ENCODE measurements around the gene ALDH3B1.
A peak's percentile ranks its signal among the peaks of the same experiment; 100 is the strongest.

ALDH3B1 gene

DNA sequence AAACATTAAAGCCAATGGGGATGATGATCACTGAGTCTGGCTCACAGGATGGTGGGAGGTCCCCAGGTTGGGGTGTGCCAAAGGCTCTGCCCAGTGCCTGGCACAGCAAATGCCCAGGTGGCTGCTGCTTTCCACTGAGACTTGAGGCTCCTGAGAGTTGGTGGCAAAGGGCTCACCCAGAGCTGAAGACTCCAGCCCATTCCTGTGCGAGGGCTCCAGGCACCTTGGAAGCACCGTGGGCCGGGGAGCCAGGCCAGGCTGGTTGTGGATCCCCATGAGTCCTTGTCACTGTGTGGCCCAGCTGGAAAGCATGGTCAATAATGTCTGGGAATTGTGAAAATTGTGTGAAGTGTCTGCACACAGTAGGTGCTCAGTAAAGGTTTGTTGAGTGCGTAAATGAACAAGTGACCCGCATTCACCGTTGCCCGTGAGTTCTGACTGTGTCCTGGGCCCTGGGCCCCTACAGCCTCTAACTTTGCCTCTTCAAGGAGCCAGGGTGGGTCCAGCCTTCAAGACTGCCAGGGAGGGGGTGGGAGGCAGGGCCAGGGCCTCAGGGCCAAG lies 3.4 kb upstream of the ALDH3B1 start:
- no peak overlapping the region for H3K27ac ChIP-seq
- TF ChIP-seq, protein P1, sequence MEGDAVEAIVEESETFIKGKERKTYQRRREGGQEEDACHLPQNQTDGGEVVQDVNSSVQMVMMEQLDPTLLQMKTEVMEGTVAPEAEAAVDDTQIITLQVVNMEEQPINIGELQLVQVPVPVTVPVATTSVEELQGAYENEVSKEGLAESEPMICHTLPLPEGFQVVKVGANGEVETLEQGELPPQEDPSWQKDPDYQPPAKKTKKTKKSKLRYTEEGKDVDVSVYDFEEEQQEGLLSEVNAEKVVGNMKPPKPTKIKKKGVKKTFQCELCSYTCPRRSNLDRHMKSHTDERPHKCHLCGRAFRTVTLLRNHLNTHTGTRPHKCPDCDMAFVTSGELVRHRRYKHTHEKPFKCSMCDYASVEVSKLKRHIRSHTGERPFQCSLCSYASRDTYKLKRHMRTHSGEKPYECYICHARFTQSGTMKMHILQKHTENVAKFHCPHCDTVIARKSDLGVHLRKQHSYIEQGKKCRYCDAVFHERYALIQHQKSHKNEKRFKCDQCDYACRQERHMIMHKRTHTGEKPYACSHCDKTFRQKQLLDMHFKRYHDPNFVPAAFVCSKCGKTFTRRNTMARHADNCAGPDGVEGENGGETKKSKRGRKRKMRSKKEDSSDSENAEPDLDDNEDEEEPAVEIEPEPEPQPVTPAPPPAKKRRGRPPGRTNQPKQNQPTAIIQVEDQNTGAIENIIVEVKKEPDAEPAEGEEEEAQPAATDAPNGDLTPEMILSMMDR (conservative IDR thresholded peaks at IDR 0.05), result no peak

DNA sequence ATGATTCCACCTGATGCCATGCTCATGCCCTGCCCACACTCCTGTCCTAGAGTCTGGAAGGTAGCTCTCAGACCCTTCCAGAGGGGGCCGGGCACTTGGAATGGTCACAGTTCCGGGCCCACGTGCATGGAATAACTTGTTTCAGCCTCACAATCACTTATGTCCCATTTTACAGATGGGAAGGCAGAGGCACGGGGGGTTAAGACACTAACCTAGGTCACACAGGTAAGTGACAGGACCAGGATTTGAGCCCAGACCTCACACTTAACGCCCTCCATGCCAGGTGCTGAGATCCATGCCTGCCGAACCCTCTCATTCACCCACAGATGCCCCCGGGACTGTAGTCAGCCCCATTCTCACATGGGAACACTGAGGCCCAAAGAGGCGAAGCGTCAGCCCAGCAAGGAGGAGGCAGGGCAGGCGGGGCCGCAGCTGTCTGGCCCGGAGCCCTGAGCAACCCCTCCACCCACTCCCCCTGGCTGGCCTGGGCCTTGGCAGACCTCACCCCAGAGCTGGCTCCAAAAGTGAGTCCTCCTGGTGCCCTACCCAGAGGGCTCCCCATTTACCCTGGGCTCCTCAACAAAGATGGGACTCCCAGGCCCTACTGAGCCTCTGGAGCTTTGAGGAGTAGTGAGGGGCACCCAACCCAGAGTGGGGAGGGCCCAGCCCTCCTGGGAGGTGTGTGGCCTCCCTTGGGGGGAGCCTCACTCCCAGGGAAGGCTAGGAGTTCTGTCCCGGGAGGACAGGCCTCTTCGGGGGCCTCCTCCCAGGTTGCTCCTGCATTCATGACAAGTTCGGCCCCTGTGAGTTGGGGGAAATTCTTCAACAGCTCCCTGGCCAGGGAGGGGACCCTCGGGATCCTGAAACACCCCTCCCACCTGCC lies 2.4 kb upstream of the ALDH3B1 start:
- TF ChIP-seq, protein P1 (conservative IDR thresholded peaks at IDR 0.05), result no peak
- peak overlapping the region; percentile 35; the same call in 1 of the 2 replicates for H3K27ac ChIP-seq

DNA sequence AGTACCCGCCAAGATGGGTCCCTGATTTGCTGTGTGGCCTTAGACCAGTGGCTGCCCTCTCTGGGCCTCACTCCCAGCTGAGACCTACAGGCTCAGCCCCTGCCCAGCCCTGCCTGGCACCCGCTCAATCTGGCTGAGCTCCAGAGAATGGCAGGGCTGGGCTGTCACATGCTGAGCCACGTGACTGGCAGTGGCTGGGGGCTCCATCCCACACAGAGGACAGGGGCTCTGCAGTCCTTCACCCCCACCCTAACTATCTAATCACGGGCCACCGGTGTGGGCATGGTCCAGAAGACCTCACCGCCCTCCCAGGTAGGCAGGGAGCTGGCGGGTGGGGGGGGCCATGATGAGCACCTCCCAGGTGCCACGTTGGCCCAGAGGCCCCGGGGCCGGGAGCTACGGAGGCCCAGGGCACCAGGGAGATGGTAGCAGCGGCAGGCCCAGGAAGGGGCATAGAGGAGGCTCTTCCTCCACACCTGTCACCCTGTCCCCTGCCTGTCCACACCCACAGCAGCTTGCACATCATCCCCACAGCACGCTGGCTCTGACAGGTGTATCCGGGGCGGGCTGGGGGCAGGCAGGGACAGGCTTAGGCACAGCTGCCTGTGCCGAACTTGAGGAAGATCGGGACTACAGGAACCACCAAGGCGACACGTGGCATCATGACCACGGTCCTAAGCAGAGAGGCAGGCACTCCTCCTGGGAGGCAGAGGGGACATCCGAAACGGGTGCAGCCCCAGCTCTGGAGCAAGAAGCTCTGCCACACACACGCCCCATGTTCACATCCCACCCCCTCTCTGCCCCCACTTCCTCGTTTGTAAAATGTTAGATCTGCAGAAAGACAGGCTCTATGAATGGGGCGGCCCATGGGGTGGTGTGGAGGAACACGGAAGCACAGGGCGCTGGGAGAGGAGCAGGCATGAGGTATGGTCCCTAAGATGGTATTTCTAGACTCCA lies 1.5 kb upstream of the ALDH3B1 start:
- TF ChIP-seq, protein P1 (conservative IDR thresholded peaks at IDR 0.05), result no peak
- H3K27ac ChIP-seq, result peak overlapping the region; percentile 35; the same call in 1 of the 2 replicates

DNA sequence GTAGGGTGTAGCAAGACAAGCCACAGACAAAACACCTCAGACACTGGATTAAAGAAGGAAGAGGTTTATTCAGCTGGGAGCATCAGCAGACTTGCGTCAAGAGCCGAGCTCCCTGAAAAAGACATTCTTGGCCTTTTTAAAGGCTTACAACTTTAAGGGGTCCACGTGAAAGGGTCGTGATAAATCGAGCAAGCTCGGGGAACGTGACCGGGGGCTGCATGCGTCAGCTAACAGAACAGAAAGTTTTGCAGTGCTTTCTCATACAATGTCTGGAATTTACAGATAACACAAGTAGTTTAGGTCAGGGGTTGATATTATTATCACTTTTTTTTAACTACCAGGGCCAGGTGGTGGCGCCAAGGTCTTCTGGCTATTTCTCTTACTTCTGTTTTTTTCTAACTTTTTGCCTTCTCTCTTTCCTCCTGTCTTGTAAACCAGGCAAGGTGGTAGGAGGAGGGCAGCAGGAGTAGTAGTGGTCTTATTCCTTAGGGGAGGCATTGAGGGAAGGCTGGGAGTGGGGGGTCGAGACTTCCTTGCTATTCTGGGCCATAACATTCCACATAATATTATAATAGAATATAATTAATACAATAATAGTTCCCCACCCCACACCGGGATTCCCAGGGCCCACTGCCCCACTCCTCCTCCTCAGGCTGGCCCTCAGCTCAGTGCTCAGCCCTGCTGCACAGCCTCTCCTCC lies 587 bp upstream of the ALDH3B1 start:
- TF ChIP-seq, protein P1 (conservative IDR thresholded peaks at IDR 0.05), result peak; percentile 69

DNA sequence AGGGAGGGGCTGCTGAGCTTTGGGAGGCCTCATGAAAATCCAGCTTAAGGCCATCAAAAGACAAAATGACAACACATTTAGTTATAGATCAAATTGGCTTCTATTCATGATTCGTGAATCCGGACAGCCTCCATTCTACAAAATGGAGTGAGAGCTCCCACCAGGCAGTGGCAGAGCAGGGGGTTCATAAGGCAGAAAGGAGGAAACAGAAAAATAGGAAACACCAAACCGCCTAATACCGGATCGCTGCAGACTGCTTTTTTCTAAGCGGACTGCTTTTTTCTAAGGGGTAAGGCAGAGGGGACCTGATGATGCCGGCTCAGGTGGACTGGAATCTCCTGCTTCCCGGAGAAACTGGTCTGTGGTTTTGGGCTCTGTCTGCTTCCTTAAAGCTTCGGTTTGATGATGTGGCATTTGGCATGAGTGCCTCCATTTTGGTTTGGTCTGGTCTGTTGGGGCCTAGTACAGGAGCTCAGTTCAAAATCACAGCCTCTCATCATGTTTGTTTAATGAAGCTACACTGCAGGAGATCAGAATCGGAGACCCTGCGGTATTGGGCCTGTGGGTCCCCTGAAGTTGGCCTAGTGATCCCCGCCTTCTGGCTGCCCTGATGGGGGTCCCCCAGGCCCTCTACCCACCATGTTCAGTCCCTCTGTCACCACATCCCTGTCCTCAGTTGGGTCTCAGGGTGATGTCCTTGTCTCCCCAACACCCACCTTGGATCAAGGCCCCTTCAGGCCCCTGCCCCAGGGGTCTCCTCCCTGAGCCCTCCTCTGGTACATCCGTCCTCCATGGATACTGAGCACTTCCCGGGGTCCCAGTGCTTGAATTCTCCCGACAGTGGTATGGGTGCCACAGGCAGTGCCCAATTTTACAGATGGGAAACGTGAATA lies 1.2 kb downstream of the ALDH3B1 start:
- H3K27ac ChIP-seq, result peak overlapping the region; percentile 50; the same call in 1 of the 2 replicates
- TF ChIP-seq, protein P1 (conservative IDR thresholded peaks at IDR 0.05), result no peak

More for the DNA sequence above, 587 bp upstream of the ALDH3B1 start:
- peak overlapping the region; percentile 50 for H3K27ac ChIP-seq

DNA sequence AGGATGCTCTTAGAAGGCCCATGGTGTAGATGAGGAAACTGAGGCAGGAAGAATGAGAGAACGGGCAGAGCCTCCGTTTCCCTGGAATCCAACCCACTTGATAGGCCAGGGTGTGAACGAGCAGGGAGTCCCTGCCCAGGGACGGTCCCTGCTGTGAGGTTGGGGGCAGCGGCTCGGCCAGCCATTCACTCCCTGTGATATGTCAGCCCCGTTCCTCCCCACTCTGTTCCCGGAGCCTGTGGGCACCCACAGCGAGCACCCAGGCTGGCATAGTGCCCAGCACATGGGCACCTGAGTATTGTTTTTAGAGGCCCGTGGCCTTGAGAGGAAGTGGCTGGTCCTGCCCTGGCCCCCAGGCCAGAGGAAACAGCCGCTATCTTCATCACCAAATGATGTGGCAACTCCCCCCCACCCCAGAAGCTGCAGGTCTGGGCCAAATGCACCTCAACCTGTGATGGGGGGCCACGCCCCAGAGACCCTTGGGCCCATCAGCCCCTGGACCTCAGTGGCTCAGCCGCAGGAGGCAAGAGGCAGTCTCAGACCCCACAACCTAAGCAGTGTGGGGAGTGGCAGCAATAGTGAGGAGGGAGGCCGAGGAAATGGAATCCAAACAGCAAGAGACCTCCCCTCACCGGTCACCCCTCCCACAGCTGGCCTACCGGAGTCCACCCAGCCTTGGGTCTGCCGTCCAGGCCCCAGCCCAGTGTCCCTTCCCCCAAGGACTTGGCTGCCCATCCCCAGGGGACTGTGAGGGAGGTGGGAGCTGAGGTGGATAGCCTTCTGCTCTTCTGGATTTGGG lies 2.1 kb downstream of the ALDH3B1 start:
- TF ChIP-seq, protein P1 (conservative IDR thresholded peaks at IDR 0.05), result no peak
- H3K27ac ChIP-seq, result no peak overlapping the region
